ENCODE results near the gene CHCHD3.

Gene CHCHD3

DNA sequence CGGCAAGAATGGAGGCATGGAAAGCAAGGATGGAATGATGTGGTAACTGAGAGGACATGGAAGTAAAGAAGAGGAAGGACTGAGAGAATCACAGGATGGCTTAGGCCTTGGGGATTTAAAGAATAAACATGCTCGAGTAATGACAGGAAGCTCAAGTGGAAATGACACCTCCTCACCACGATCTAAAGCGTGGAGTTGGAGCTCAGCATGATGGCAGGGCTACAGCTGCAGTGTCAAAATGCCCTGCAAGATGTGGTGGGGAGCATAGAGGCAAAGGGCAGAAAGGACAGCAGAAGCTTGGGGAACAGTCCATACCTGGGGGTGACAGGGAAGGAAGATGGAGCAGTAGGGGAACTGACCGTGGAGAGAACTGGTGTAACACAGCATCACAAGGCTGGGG is 276.1 kb downstream of the CHCHD3 start:
- intact Hi-C loops (cut with DNase I): no loop called here

DNA sequence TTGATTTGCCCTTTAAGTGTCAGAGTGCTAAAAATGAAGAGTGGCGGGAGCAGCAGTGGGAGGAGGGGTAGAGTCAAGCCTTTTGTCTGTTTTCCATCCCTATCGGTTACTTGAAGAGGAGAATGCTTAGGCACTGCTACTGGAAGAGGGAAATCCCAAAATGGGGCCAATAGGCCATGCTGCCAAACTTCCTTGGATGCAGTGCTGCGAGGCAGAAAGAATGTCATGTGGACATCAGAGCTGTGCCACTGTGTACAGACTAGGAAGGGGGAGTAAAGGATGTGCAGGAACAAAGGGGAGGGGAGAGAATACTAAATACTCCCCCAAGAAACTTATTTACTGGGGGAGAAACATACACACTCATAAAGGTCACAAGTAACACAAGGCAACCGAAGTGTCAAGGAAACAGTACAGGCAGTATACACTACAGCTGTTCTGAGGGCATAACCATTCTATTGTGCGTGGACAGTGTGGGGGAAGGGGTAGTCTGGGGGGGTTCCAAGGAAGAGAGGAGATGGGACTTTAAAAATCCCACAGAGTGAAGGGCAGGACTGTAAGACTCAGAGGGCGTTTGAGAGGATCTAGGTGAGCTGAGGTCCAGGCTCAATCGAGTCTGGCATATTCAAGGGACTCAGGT is 276.9 kb downstream of the CHCHD3 start:
- DNase-seq: no peak
- intact Hi-C loops (cut with DNase I): no loop called here

More for the DNA sequence above, 276.1 kb downstream of the CHCHD3 start:
- DNase-seq: no peak

DNA sequence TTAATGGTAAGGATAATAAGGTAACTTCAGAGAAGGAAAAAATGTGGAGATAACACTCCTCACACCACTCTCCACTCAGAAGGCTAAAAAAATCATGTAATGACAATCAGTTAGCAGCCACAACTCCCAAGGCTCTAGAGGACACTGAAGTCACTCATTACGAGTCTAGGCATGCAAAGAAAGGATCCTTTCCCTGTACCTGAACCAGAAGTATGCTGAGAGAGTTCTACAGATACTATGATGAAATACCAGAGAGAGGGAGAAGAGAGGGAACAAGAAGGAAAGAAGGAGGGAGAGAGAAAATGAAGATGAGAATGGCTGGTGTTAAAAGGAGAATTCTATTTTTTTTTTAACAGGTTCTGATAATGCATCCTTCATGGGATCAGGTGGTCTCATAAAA is 281.4 kb downstream of the CHCHD3 start:
- intact Hi-C loops (cut with DNase I): no loop called here
- no peak for DNase-seq

DNA sequence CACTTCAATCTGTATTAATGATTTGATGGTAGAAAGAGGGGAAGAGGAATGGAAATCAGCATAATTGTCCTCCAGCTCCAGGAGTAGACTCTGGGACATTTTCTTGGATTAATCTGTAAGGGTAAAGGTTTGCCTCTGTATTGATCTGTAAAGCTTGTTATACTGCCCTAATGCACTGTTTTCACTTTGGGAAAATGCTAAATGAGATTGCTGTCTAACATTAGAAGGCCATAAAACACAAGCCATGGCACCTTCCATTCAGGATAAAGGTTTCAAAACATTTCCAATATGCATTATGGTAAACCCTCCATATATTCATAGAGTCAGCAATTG is 282.8 kb downstream of the CHCHD3 start:
- intact Hi-C loops (cut with DNase I): no loop called here
- DNase-seq: no peak

DNA sequence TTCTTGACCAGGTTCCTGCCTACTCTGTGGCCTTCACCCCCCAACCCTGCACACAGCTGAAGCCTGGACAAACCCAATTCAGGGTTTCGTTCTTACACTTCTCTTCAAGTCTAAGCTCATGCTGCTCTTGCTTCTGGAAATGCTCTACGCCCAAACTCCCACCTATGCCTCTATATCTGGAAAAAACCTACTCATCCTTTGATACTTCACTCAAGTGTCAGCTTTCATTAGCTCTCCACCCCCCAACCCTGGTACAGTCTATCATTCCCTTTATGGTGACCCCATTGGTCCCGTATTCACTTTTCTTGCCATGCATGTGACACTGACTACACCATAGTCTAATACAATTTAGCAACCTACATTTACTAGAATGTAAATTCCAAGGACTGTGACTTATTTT is 284.7 kb downstream of the CHCHD3 start:
- peak in 14 of 42 donors; percentile 6 to 69 (median 35) for DNase-seq
- intact Hi-C loops (cut with DNase I): no loop called here

DNA sequence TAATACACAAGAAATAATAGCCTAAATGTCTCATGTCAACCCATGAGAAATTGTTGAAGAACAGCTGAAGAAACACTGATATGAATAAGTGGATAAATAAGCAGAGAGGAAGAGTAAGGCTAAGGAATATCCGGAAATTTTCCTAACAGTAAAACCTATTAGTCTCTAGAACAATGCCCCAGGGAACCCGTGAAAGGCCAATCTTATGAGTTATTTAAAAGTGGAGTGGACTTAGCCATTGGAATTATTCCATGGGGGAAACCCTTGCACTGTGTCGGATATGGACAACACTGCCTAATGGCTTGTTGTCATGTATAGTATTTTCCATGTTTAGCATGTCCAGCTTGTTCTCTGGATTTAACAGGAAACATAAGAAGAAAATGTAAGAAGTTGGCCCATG is 288.4 kb downstream of the CHCHD3 start:
- intact Hi-C loops (cut with DNase I): no loop called here
- no peak for DNase-seq

DNA sequence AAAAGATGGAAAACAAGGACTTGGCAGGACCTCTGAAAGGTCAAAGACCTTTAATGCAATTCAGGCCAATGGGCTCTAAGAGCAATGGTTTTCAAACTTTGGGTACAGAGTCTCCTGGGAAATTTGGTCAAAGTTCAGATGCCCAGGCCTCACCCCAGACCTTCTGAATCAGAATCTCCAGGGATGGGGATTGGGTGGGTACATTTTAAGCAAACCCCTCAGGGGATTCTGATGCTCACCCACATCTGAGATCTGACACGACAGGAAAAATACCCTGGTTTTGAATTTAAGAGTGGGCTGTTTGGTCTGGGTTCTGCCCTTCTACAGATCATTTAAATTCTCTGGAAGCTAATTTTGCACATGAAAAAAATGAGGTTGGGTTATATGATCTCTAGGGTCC is 290.9 kb downstream of the CHCHD3 start:
- no peak for DNase-seq
- intact Hi-C loops (cut with DNase I): no loop called here

DNA sequence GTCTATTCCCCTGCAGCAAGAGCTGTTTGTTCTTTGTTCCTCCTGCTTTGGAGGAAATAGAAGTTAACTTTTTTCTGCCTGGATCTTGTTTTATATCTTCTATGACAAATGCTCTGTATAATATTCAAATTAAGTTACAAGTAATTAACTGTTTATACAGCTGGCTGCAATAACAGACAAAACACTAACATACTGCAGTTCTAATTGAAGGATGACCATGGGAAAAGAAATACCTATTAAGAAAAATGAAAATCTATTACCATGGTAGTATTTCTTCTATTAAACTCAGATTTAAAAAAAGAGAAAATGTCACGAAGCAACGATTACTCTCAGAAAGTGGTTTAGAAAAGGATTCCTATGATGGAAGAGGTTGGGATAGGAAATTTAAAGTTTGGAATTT is 291.8 kb downstream of the CHCHD3 start:
- intact Hi-C loops (cut with DNase I): no loop called here
- DNase-seq: no peak

DNA sequence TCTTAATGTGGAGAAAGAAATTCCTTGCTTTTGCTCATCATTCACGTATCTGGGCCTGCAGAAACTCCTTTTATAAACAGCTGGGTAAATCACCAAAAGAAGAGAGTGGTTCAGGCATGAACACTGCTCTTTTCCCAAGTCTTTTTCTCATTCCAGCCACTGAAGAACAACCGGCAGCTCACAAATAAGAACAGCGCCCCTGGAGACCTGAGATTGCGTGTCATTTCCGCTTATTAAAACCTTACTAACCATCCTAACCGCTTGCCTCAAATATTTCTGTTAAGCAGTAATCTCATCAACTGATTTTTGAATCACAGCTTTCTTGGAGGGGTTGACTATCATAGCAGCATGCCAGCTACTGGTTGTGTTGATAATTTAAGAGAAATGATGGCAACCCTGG is 292.6 kb downstream of the CHCHD3 start:
- intact Hi-C loops (cut with DNase I): no loop called here
- DNase-seq: no peak

DNA sequence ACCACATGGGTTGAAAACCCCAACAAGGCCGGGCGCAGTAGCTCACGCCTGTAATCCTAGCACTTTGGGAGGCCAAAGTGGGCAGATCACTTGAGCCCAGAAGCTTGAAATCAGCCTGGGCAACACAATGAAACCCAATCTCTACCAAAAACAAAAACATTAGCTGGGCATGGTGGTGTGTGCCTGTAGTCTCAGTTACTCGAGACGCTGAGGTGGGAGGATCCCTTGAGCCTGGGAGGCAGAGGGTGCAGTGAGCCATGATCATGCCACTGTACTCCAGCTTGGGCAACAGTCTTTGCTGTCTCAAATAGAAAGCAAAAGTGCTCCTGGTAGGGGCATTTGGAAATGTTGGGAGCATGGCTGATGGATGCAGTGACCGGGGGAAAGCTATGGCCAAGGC is 296.0 kb downstream of the CHCHD3 start:
- DNase-seq: no peak
- intact Hi-C loops (cut with DNase I): no loop called here

DNA sequence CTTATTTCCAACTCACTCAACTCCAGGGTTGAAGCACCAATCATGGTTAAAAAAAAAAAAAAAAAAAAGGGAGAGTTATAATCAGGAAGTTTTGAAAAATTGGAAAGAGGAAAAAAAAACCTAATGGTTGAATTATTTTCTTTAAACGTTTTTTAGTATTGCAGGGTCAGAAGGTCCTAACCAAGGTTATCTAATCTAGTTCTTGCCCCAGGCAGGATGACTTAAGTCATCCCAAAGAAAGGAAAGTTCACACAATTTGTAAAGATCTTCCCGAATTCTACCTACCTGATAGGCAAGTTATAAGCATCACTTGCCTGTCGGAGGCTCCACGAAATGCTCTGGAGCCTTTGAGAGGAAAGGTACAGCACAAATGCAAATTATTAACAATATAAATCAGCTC is 297.5 kb downstream of the CHCHD3 start:
- intact Hi-C loops (cut with DNase I): no loop called here
- no peak for DNase-seq

DNA sequence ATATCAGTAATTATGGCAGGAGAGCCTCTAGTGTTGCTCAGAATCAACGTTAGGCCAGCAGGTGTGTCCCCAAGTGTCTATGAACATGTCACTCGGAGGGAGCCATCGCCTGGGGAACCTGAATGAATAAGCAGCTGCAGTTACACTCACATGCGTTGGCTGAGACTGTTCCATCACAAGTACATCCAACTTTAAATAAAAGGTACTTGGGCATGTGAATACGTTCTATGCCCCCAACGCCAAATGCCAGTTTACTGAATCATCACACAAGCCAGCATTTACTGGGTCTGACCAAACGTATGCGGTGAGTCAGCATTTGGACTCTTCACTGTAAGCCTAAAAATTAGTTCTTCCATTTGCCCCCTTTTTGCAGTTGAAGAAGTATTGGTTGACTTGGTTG is 298.1 kb downstream of the CHCHD3 start:
- intact Hi-C loops (cut with DNase I): no loop called here
- DNase-seq: peak in 2 of 42 donors; percentile 35 to 54

DNA sequence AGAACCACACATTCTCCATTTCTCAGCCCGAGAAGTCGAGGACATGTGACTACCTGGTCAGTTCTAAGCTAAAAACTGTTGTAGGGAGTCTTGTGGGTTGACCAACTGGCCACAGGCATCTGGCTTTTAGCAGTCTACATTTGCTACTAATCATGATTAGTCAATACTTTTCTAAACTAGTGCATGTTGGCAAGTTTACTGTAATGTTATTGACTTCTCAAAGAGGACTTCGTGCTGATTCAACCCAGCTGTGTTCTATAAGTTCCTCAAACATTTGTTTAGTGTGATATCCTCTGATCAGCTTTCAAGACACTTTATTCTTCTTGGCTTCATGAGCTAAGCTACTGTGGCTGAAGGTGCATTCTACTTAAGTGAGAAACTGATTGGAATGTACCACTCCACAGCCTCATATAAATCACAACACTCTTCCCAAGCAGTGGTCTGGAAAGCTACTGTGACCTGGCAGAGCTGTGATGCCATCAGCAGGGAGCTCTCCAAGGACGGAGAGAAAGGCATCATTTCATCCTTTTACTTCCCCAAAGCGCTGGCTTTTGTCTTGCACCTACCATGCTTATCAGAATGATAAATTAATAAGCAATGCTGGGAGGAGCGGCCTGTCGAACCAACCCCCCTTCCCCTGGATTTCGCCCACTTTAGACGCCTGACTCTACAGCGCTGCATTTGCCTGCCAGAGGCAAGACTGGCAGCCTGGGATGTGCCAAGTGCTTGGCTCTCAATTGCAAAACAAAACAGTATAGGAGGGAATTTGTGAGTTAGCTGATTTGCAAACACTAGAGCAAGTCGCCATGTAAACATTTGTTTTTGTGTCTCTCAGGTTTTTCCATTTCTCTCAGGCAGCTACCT is 298.9 kb downstream of the CHCHD3 start:
- DNase-seq: no peak
- intact Hi-C loops (cut with DNase I): no loop called here

DNA sequence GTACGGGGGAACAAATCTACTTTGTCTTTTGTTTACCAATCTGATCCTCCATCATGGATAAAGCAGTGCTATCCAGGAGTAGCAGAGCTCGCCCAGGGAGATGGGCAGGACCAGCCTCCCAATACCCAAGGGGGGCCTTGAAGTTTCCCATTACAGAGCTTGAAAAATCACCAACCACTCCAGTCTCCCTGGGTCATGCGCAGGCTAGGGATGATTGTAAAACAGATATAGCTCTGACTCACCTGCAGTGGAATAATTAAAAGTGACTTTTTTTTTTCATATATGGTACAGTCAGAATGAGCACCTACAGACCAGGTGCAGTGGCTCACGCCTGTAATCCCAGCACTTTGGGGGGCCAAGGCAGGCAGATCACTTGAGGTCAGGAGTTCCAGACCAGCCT is 301.1 kb downstream of the CHCHD3 start:
- DNase-seq: no peak
- intact Hi-C loops (cut with DNase I): no loop called here

DNA sequence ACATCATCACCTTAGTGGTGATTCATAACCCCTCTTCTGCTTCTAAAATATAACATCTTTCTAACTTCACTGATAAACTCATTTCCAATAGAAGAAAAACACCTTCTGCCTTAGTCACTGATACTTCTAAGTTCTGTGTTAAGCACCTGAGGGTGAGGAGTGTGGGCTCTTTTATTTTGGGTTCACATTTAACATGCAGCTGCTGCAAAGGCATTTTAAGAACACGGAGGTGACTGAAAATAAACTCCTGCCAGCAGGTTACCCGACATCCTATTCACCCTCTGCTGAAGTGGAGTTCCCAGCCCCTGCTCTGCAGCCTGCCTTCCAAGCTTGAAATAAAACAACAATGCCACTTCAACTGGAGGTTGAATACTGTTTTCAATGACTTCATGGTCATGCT is 302.7 kb downstream of the CHCHD3 start:
- DNase-seq: peak in 24 of 42 donors; percentile 15 to 81 (median 48)
- intact Hi-C loops (cut with DNase I): no loop called here

DNA sequence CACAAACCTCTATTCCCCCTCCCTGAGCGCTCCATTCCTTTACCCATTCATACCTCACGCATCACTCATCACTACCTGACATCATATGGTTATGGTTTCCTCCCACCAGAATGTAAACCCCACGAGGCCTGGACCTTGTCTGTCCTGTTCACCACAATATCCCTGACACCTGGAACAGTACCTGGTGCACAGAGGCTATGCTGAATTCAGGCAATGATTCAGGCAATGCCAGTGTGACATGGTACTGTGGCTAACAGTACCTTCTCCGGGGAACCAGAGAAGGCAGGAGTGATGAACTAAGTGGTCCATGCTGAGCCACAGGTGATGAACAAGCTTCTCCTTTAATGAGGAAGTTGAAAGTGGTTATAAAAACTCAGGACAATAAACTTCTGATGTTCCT is 303.1 kb downstream of the CHCHD3 start:
- intact Hi-C loops (cut with DNase I): no loop called here
- DNase-seq: no peak

DNA sequence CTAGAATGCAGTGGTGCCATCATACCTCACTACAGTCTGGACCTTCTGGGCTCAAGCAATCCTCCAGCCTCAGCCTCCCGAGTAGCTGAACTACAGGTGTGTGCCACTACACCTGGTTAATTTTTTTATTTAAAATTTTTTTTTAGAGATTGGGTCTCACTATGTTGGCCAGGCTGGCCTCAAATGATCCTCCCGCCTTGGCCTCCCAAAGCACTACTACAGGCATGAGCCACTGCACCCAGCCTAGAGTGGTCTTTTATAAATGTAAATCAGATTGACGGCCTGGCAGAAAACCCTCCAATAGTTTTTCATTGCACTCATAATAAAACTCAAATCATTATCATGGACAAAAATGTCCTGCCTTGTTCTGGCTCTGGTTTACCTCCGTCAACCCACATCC is 303.9 kb downstream of the CHCHD3 start:
- DNase-seq: no peak
- intact Hi-C loops (cut with DNase I): no loop called here

DNA sequence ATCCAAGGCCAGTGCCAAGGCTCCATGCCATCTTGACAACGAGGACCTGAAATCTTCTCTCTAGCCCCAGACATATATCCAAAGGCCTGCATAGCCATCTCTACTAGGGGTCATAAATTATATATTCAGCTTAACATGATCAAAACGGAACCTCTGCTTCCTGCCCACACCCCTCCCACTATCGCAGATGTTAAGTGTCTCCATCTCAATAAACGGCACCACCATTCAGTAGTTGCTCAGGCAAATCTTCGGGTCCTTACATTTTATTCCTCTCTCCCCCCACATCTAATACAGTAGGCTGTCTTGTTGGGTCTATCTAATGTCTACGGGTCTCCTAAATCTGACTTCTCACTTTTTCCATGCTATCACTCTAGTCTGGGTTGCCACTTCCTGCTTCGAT is 304.5 kb downstream of the CHCHD3 start:
- intact Hi-C loops (cut with DNase I): no loop called here
- no peak for DNase-seq

DNA sequence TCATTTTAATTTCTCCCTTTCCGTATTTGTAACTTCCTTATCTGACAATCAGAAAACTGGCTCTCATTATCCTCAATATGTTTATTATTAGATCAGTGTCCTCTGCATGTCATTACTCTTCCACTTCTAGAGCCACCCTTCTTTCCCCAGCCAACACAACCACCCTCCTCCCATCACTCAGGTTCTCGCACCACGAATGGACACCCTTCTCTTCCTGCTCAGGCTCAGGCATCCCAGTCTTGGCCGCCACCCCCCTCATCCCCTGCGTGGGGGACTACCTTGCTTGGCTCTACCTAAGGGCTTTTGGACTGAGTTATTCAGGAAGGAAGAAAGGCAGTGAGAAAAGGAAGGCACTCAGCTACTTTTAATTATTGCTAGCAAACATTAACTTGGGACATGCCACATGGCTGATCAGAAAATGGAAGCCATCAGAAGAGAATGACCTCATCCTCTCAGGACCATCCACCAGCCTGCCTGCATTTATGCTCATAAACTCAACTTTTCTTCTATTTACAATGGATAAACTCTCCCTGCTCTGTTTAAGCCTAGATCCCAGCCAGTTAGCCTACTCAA is 305.8 kb downstream of the CHCHD3 start:
- no peak for DNase-seq
- intact Hi-C loops (cut with DNase I): no loop called here

DNA sequence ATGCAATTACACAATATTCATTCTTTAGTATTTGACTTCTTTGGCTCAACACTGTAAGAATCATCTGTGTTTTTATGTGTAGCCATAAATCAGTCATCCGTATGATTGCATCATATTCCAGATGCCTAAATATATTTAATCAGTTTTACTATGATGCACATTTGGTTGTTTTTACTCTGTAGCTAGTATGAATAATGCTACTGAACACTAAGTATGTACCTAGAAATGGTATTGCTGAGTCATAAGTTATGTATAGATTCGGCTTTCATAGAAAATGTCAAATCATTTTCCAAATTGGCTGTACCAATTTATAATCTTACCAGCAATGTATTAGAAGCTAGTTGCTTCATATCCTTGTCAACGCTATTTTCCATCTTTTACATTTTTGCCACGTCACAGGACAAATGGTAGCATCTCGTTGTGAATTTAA is 308.3 kb downstream of the CHCHD3 start:
- intact Hi-C loops (cut with DNase I): no loop called here
- DNase-seq: no peak

DNA sequence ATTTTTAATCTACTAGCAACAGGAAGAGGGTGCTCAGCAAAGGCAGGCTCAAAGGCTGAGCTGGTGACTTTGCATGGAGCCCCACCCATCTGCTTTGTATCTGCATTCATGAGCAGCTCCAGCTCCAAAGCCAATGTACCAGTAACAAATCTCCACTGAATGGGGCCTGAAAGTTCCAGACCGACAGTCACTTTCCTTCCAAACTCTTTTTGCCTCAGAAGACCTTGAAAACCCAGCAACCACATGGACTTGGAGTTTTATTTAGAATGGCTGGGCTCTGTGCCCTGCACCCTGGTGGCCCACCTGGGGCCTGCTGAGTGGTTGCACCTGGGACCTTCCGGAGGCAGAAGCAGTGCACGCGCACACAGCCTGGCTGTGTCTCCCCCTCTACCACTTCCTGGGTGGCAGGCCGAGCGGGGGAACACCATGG is 310.6 kb downstream of the CHCHD3 start:
- no peak for DNase-seq
- intact Hi-C loops (cut with DNase I): no loop called here
